SK-N-MC (cell line): Measurements from ENCODE around the gene CROCC2.

Experiments
- DNase-seq: peaks from one replicate; pipeline ENCODE4 v3.0.0-alpha.2; 2011; ENCODE audit warnings: low read depth, low spot score
- H3K27ac ChIP-seq: fragments of 200-600 bp; sonication (generic); 2 replicates; pipeline ENCODE4 v1.5.1; 2016; ENCODE audit warnings: mixed run types
- H3K36me3 ChIP-seq: fragments of 200-600 bp; sonication (generic); 2 replicates; pipeline ENCODE4 v1.6.1; 2017; ENCODE audit warnings: antibody characterized with exemption, low read length, mixed read lengths; ENCODE audit not compliant: insufficient read depth
- H3K4me3 ChIP-seq: fragments of 200-600 bp; sonication (generic); 2 replicates; pipeline ENCODE4 v1.5.1; 2016
- H3K9ac ChIP-seq: fragments of 200-600 bp; sonication (generic); 2 replicates; pipeline ENCODE4 v1.8.0; 2017; ENCODE audit warnings: mixed run types, mixed read lengths; ENCODE audit not compliant: insufficient read length
- H3K9me3 ChIP-seq: fragments of 200-600 bp; sonication (generic); 2 replicates; pipeline ENCODE4 v1.6.1; 2017; ENCODE audit warnings: low read depth, mild to moderate bottlenecking, antibody characterized with exemption, low read length, moderate library complexity, mixed read lengths
- EZH2 ChIP-seq: fragments of 200-600 bp; sonication (generic); IDR thresholded peaks from one replicate; pipeline ENCODE4 v1.6.1; 2017; ENCODE audit warnings: antibody characterized with exemption
- FOXP2 ChIP-seq: optimal IDR thresholded peaks from 2 replicates; pipeline ENCODE3; 2011; ENCODE audit warnings: mild to moderate bottlenecking, moderate library complexity; ENCODE audit not compliant: insufficient read depth; ENCODE audit errors: extremely low read length, control extremely low read depth
- POLR2AphosphoS5 ChIP-seq: IDR thresholded peaks from 2 replicates; pipeline ENCODE4 v1.6.1; 2012; ENCODE audit warnings: mild to moderate bottlenecking, low read depth, low read length, borderline replicate concordance

The CROCC2 gene

GRCh38 chr2:240952496-240953246 lies 46.5 kb downstream of the CROCC2 start:
- Histone ChIP-seq H3K4me3 (no peak overlapping the region), H3K27ac (no peak overlapping the region), H3K36me3 (no peaks in the 10 kb centered on the region), H3K9ac (no peak overlapping the region), H3K9me3 (no peaks in the 10 kb centered on the region)
- DNase-seq = no peak
- TF ChIP-seq FOXP2 (no peak), POLR2AphosphoS5 (no peak), EZH2 (no peak)

- no peak overlapping the region for H3K9ac ChIP-seq
- DNase-seq = no peak
- no peaks in the 10 kb centered on the region for H3K9me3 ChIP-seq
- no peaks in the 10 kb centered on the region for H3K36me3 ChIP-seq
- TF ChIP-seq POLR2AphosphoS5 (no peak), FOXP2 (no peak), EZH2 (no peak)
- no peak overlapping the region for H3K4me3 ChIP-seq
- no peak overlapping the region for H3K27ac ChIP-seq
These were observed 47.6 kb downstream of the CROCC2 start for GRCh38 chr2:240953426-240954410.

- Histone ChIP-seq H3K9me3 (no peaks in the 10 kb centered on the region), H3K9ac (no peak overlapping the region), H3K27ac (no peak overlapping the region), H3K4me3 (no peak overlapping the region), H3K36me3 (no peaks in the 10 kb centered on the region)
- no peak for DNase-seq
- TF ChIP-seq EZH2 (no peak), POLR2AphosphoS5 (no peak), FOXP2 (no peak)
These were observed 48.5 kb downstream of the CROCC2 start for GRCh38 chr2:240954436-240955305.

- no peak for TF ChIP-seq FOXP2
- no peak for TF ChIP-seq POLR2AphosphoS5
- no peak for TF ChIP-seq EZH2
- no peak overlapping the region for H3K9ac ChIP-seq
These were observed 49.4 kb downstream of the CROCC2 start for GRCh38 chr2:240955306-240956170.

GRCh38 chr2:240956171-240956934 lies 50.2 kb downstream of the CROCC2 start:
- Histone ChIP-seq H3K4me3 (no peak overlapping the region), H3K36me3 (no peaks in the 10 kb centered on the region), H3K9me3 (no peaks in the 10 kb centered on the region), H3K27ac (no peak overlapping the region), H3K9ac (no peak overlapping the region)
- DNase-seq = no peak
- TF ChIP-seq POLR2AphosphoS5 = no peak
- no peak for TF ChIP-seq FOXP2
- TF ChIP-seq EZH2 = no peak

More at GRCh38 chr2:240955306-240956170, 49.4 kb downstream of the CROCC2 start:
- H3K4me3 ChIP-seq = no peak overlapping the region
- no peaks in the 10 kb centered on the region for H3K36me3 ChIP-seq
- H3K9me3 ChIP-seq = no peaks in the 10 kb centered on the region
- no peak for DNase-seq
- H3K27ac ChIP-seq = no peak overlapping the region

GRCh38 chr2:240956935-240957655 lies 51.0 kb downstream of the CROCC2 start:
- Histone ChIP-seq H3K9me3 (no peaks in the 10 kb centered on the region), H3K27ac (no peak overlapping the region; the same call in 1 of the 2 replicates), H3K4me3 (no peak overlapping the region), H3K9ac (no peak overlapping the region), H3K36me3 (no peaks in the 10 kb centered on the region)
- DNase-seq = no peak
- TF ChIP-seq FOXP2 (no peak), EZH2 (no peak), POLR2AphosphoS5 (no peak)
